GM23248 (cell line): ENCODE results near the gene STAT2.

Experiments
- EZH2 ChIP-seq: fragments of 200-600 bp; sonication (generic); IDR thresholded peaks from 2 replicates; pipeline ENCODE4 v1.6.1; 2018; ENCODE audit warnings: antibody characterized with exemption, mild to moderate bottlenecking; ENCODE audit not compliant: insufficient read depth, poor library complexity, severe bottlenecking
- EZH2phosphoT487 ChIP-seq: fragments of 200-600 bp; sonication (generic); IDR thresholded peaks from 2 replicates; pipeline ENCODE4 v1.6.1; 2018; ENCODE audit warnings: antibody characterized with exemption, moderate library complexity, mild to moderate bottlenecking, low read depth; ENCODE audit not compliant: insufficient read depth

GRCh38 chr12:56333197-56333678, 26.7 kb downstream of the STAT2 start:
- no peak for TF ChIP-seq EZH2
- no peak for TF ChIP-seq EZH2phosphoT487
